SJSA1 (cell line): ENCODE measurements around the gene FOXN1. TPM values are rescaled to one million over a fixed set of nuclear protein-coding genes. Genes with fewer than 3 reads are reported as not detected.

ENCODE experiments used
- DNase-seq, 2 experiments: peaks; one replicate each; pipeline ENCODE4 v3.0.0-alpha.2; 2015 to 2020; ENCODE audit warnings: low spot score in 2 of 2, low read depth in 1 of 2
- H3K27ac ChIP-seq: fragments of 250-450 bp; sonication (Bioruptor Pico); 2 replicates; pipeline ENCODE4 v1.5.1; 2020; ENCODE audit warnings: mild to moderate bottlenecking, moderate library complexity
- H3K27me3 ChIP-seq: fragments of 250-450 bp; sonication (Bioruptor Pico); replicated peaks from 2 replicates; pipeline ENCODE4 v1.5.1; 2020; ENCODE audit warnings: mild to moderate bottlenecking, moderate library complexity
- H3K36me3 ChIP-seq: fragments of 250-450 bp; sonication (Bioruptor Pico); 2 replicates; pipeline ENCODE4 v1.5.1; 2020; ENCODE audit warnings: mild to moderate bottlenecking
- H3K4me1 ChIP-seq: fragments of 250-450 bp; sonication (Bioruptor Pico); replicated peaks from 2 replicates; pipeline ENCODE4 v1.6.1; 2021; ENCODE audit warnings: mild to moderate bottlenecking
- H3K4me3 ChIP-seq: fragments of 250-450 bp; sonication (Bioruptor Pico); 2 replicates; pipeline ENCODE4 v1.5.1; 2020; ENCODE audit warnings: mild to moderate bottlenecking
- H3K9me3 ChIP-seq: fragments of 250-450 bp; sonication (Bioruptor Pico); replicated peaks from 2 replicates; pipeline ENCODE4 v1.5.1; 2020; ENCODE audit warnings: mild to moderate bottlenecking
- total RNA-seq: library from RNA; depleted of rRNA; stranded (reverse); fragments of >200 nt; shearing (Covaris generic); gene quantifications from 2 replicates; pipeline ENCODE4 v1.2.3, GENCODE V29; 2014

The FOXN1 gene
- total RNA-seq, 1 experiment from 2014 or later: not detected

DNA sequence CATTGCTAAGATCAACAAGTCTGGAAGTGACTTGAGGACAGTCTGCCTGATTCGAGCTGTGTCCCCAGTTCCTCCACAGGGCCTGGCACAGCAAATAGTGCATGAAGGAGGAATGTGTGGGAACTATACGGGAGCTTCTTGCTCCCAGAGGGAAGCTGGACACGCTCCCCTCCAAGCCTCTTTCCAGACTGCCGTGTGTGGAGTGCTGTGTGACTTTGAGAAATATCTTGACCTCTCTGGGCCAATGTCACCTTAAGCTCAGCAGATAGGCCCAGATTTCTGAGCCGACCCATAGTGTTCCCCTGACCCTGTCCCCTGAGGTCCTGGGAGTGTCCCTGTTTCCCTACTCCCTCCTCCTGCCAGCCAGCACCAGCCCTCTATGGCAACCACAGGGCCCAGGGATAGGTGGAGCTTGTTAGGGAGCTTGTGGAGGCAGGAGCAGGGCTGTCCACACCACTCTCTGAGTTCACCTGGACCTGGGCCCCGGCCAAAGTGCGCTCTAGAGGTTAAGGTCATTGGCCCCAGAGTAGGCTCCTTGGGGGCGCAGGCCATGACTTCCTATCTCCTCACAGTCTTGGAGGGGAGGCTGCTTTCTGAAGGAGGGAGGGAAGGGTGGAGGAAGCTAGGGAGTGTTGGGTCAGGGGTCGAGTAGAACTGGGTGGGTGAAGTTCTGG lies 6.3 kb upstream of the FOXN1 start:
- Histone ChIP-seq H3K4me1 (no peaks in the 10 kb centered on the region), H3K27ac (no peak overlapping the region), H3K27me3 (peaks cover 22% of the 10 kb centered on the region), H3K4me3 (no peak overlapping the region), H3K36me3 (no peaks in the 10 kb centered on the region), H3K9me3 (no peaks in the 10 kb centered on the region)
- no peak for DNase-seq

DNA sequence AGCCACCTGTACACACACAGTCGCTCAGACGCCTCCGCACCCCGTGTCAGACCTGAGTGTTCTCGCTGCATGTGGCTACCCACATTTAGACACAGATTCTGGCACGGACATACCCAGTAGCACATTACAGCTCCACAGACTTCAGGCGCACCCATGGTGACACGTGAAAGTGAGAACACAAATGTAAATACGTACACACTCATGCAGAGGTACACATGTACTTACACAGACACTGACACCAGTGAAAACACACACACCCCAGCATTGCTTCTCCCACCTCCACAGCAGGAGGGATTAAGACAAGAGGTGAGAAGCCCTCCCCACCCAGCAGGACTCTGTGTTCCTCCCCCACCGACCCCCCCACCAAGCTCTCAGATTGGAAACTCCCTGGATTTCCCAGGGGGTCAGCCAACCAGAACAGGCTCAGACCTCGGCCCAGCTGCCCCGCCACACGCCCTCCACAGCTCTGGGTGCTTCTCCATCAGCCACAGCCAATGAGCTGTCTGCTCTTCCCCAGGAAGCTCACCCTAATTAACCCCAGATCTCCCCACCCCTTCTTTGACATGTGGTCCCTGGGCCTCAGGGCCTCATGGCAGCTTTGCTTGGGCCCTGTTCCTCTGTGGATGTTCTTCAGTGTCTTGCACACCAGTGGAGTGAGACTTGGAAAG lies 5.3 kb upstream of the FOXN1 start:
- H3K9me3 ChIP-seq: no peaks in the 10 kb centered on the region
- no peak for DNase-seq
- H3K4me1 ChIP-seq: no peaks in the 10 kb centered on the region
- no peak overlapping the region for H3K4me3 ChIP-seq
- H3K27me3 ChIP-seq: peaks cover 25% of the 10 kb centered on the region
- no peak overlapping the region for H3K27ac ChIP-seq
- no peaks in the 10 kb centered on the region for H3K36me3 ChIP-seq

DNA sequence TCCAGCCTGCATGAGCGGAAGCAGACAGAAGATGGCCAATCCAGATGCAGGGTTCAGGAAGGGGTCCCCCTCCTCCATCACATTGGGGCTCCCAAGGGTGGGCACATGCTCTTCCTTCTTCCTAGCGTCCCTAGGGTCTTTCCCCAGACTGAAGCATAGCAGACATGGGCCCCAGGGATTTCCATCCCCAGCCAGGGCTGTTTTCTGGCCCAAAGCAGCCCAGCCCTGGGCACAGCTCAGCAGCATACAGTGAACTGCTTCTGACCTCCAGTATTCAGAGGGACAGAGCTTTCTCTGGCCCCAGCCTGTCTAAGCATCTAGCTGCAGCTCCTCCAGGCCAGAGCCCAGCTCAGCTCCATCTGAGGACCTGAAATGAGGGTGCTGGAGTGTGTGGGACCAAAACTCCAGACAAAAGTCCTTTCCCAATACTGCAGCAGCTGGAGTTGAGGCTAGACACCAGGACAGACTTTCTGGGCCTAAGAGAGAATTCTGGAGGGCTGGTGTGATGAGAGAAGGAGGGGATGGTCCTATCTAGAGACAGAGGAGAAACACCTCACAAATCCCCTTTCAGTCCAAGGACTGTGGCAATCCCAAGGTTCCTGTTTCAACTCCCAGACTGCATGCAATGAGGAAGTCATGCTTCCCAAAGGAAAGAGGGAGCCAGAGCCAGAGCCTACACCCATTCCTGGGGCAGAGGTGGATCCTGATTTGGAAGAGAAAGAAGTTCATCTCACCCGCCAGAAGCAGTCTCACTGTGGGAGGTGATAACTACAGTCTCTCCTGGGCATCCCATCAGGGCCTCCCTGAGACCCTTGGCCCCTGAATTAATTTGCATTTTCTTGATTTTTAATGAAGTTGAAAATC lies 4.5 kb upstream of the FOXN1 start:
- no peak overlapping the region for H3K4me3 ChIP-seq
- H3K9me3 ChIP-seq: no peaks in the 10 kb centered on the region
- no peaks in the 10 kb centered on the region for H3K4me1 ChIP-seq
- no peak overlapping the region for H3K27ac ChIP-seq
- no peaks in the 10 kb centered on the region for H3K36me3 ChIP-seq
- H3K27me3 ChIP-seq: peaks cover 31% of the 10 kb centered on the region
- DNase-seq: no peak

DNA sequence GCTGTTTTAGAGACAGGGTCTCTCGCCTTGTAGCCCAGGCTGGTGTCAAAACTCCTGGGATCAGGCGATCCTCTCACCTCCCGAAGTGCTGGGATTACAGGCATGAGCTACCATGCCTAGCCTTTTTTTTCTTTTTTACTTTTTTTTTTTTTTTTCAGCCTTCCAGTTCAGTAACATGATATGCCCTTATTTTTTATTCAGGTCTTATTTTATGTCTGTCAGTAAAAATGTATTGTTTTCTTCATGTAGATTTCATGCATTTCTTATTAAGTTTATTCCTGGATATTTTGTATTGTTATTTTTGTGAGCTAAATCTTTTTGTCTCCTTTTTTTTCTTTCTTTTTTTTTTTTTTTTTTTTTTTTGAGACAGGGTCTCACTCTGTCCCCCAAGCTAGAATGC lies 2.7 kb upstream of the FOXN1 start:
- Histone ChIP-seq H3K27me3 (peaks cover 48% of the 10 kb centered on the region), H3K27ac (no peak overlapping the region), H3K9me3 (no peaks in the 10 kb centered on the region), H3K4me3 (no peak overlapping the region), H3K4me1 (no peaks in the 10 kb centered on the region), H3K36me3 (no peaks in the 10 kb centered on the region)
- no peak for DNase-seq

DNA sequence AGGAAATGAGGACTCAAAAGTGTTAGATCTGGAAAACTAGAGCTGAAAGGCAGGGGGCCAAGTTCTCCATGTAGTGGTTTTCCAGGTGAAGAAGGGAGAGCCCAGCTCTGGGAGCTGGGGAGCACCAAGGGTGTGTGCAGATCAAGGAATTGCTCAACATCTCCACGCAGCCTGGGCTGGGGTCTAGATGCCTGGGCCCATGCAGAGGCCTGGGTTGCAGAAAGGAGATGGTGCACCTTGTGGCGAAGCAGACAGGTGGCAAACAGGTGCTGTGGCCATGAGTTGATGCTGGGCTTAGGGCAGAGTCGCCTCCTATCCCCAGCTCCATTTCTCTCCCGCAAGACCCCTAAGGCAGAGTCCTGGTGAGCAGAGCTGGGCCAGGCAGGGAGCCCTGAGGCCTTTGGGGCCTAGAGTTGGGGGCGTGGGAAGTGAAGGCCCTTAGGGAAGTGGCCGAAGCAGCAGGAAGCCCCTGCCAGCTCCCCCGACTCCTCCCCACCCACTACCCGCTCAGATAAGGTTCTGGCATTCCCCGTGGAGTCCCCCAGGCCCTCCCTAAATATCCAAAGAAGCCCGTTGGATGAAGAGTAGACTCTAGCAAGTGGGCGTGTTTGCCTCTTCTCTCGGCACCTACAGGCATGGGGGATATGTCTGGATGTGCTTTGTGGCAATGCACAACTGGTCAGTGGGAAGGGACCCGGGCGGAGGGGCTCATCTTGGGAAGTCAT lies 777 bp downstream of the FOXN1 start:
- Histone ChIP-seq H3K9me3 (no peaks in the 10 kb centered on the region), H3K36me3 (no peaks in the 10 kb centered on the region), H3K27ac (no peak overlapping the region), H3K27me3 (peaks cover 66% of the 10 kb centered on the region), H3K4me1 (no peaks in the 10 kb centered on the region), H3K4me3 (no peak overlapping the region)
- no peak for DNase-seq

DNA sequence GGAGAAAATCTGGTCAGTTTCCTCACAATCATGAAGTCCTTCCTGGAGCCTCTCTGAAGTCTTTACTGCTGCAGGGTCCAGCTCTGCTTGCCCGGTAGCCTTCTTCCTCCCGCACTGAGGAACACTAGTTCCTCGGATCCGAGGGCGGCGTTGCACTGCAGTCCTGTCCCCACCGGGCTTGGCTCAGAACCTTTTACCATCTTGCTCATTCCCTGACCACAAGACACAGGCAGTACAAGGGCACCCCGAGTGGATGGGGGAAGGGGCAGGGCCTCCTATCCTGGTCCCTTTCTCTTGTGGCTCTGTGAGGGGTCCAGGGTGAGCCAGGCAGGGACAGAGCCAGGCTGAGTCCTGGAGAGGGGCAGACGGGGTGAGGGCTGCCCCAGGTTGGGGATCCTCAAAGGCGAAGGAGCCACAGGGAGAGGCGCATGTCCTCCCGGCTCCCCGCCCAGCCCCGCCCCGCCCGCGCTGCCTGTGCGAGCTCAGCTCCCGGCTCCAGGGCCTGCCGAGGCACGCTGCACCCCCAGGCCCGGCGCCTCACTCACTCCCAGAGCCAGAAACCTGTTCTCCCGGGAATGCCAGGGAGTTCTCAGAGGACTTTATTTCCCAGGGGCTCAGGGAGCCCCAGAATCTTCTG lies 1.5 kb downstream of the FOXN1 start:
- Histone ChIP-seq H3K36me3 (no peaks in the 10 kb centered on the region), H3K9me3 (no peaks in the 10 kb centered on the region), H3K4me1 (no peaks in the 10 kb centered on the region), H3K4me3 (no peak overlapping the region), H3K27ac (no peak overlapping the region), H3K27me3 (peaks cover 67% of the 10 kb centered on the region)
- DNase-seq: no peak

DNA sequence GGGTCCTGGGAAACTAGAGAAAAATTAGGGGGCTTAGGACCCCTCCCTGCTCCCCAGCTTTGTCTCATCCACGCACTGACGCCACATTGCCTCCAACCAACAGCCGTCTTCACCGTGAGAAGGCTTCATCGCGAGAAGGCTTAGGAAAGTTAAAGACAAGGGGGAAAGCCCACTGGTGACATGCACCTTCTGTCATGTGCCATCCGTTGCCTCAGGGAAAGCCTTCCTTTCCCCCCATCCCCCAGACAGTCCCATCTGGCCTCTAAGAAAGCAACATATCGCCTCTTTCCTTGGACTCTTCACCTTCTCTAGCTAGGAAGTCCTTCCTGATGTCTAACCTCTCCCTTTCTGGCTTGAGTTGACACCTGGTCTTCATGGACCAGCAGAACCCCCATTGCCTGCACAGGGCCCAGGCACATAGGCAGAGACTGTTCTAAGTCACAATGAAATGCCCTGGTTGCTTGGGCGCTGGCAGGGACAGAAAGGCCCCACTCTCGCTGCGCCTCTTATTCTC lies 2.1 kb downstream of the FOXN1 start:
- no peaks in the 10 kb centered on the region for H3K9me3 ChIP-seq
- H3K27ac ChIP-seq: no peak overlapping the region
- H3K36me3 ChIP-seq: no peaks in the 10 kb centered on the region
- H3K4me1 ChIP-seq: no peaks in the 10 kb centered on the region
- H3K4me3 ChIP-seq: no peak overlapping the region
- no peak for DNase-seq
- peaks cover 66% of the 10 kb centered on the region for H3K27me3 ChIP-seq

DNA sequence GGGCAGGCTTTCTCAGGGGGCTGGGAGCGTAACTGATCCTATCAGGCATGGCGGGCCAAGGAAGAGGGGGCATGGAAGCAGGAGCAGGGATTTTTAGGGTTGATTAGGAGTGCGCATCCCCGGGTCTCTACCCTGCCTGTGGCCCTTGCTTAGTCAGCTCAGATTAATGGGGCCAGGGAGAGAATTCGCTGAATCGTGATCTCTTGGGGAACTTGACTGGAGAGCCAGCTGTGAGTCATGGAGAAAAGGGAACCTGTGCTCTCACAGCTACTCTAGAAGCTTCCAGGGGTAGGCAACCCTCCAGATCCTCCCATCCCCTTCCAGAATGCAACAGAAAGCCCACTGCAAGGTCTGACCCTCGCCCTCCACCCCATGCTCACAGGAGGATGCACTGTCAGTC lies 3.6 kb downstream of the FOXN1 start:
- H3K27me3 ChIP-seq: peaks cover 62% of the 10 kb centered on the region
- H3K27ac ChIP-seq: no peak overlapping the region
- H3K9me3 ChIP-seq: no peaks in the 10 kb centered on the region
- H3K4me3 ChIP-seq: no peak overlapping the region
- H3K4me1 ChIP-seq: no peaks in the 10 kb centered on the region
- H3K36me3 ChIP-seq: no peaks in the 10 kb centered on the region
- DNase-seq: no peak

DNA sequence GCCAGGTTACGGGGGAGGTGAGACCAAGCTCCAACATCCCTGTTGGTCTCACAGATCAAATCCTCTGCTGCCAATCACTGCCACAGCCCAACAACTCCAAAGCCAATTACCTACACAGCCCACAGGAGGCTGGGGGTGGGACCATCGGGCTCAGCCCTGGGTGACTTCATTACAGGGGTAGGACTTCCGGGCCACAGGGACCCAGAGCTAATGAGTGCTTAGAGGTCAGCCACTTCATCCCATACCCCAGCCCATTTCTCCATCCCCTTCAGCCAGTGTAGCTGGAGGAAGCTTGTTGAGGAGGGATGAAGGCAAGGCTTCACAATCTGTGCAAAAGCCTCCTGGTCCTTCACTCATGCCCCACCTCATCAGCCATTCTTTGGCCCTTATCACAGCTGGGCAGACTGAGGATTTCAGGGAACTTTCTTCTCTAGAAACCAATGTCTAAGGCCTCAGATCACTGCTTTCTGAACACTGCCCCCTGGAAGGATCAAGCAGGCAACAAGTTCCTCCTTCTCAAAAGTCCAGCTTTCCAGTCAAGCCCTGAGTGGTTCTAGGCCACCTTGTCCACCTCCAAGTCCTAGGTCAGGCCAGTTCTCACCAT lies 5.8 kb downstream of the FOXN1 start:
- H3K27me3 ChIP-seq: peaks cover 50% of the 10 kb centered on the region

DNA sequence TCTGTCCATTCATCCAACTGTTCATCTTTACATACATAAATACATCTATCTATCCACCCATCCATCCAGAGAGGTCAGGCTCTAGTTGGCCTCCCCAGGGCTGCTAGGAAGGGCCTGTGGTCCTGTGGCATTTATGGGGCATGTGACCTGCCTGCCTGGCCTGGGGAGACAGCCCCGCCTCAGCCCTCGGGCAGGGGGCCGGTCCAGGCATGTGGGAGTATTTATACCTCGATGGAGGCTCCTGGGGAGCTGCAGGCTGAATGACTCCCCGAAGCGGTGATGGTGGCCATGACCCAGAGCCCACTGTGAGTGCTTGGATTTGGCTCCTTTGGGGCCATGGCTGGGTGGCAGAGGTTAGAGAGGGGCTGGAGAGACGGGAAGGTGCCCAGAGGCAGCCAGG lies 7.3 kb downstream of the FOXN1 start:
- Histone ChIP-seq H3K4me3 (no peak overlapping the region), H3K36me3 (no peaks in the 10 kb centered on the region), H3K9me3 (no peaks in the 10 kb centered on the region), H3K4me1 (no peaks in the 10 kb centered on the region), H3K27ac (no peak overlapping the region), H3K27me3 (peaks cover 35% of the 10 kb centered on the region)
- no peak for DNase-seq

More for the DNA sequence above, 5.8 kb downstream of the FOXN1 start:
- H3K27ac ChIP-seq: no peak overlapping the region
- H3K9me3 ChIP-seq: no peaks in the 10 kb centered on the region
- H3K4me3 ChIP-seq: no peak overlapping the region
- no peaks in the 10 kb centered on the region for H3K4me1 ChIP-seq
- no peaks in the 10 kb centered on the region for H3K36me3 ChIP-seq
- DNase-seq: no peak

DNA sequence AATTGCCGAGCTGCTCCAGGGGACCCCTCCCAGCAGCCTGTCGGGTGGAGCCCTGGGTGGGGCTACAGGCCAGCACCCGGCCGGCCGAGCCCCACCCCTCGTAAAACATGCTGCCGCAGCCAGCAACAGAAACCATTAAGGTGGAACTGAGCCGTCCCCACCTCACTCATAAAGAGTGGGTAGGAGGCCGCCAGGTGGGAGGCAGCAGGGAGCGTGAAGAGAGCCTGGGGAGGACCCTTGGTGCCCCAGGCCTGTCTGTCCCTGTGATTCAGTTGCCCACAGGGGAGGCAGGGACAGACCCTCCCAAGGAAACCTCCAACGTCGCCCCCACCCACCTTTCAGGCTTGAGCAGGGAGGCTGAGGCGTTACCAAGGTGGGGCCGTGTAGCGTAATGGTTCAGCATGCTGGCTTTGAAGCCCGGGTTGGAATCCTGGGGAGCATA lies 8.4 kb downstream of the FOXN1 start:
- Histone ChIP-seq H3K27me3 (peaks cover 28% of the 10 kb centered on the region), H3K4me1 (no peaks in the 10 kb centered on the region), H3K4me3 (no peak overlapping the region), H3K36me3 (no peaks in the 10 kb centered on the region), H3K9me3 (no peaks in the 10 kb centered on the region), H3K27ac (no peak overlapping the region)
- no peak for DNase-seq

DNA sequence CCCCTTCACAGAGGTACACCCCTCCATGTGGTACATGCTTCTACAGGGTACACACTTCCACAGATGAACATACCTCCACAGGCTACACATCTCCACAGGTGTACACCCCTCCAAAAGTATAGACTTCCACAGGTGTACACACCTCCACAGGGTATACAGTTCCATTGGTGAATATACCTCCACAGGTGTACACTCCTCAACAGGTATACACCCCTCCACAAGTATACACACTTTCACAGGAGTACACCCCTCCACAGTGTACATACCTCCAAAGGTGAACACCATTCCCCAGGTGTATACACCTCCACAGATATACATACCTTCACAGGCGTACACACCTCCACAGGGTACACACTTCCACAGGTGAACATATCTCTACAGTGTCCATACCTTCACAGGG lies 9.4 kb downstream of the FOXN1 start:
- DNase-seq: no peak

DNA sequence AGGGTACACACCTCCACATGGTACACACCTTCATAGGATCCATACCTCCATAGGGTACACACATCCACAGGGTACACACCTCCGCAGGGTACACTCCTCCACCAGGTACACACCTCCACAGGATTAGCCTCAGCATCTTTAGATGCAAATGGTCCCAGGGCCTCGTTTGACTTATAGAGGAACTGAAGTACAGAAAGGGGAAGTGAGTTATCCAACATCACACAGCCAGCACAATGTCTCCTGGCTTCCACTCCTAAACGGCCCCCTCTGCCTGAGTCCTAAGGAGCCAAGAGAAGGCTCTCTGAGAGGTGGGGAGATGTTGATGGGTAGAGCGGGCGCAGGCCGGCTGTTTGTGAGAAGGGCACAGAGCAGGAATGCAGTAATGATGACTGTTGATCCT lies 12.0 kb downstream of the FOXN1 start:
- H3K9me3 ChIP-seq: no peaks in the 10 kb centered on the region
- no peaks in the 10 kb centered on the region for H3K4me1 ChIP-seq
- peaks cover 6% of the 10 kb centered on the region; the same call in 1 of the 2 replicates for H3K27me3 ChIP-seq
- H3K36me3 ChIP-seq: no peaks in the 10 kb centered on the region
- H3K27ac ChIP-seq: no peak overlapping the region
- no peak for DNase-seq
- H3K4me3 ChIP-seq: no peak overlapping the region

More for the DNA sequence above, 9.4 kb downstream of the FOXN1 start:
- no peaks in the 10 kb centered on the region for H3K4me1 ChIP-seq
- H3K9me3 ChIP-seq: no peaks in the 10 kb centered on the region
- no peak overlapping the region for H3K4me3 ChIP-seq
- H3K36me3 ChIP-seq: no peaks in the 10 kb centered on the region
- no peak overlapping the region for H3K27ac ChIP-seq
- H3K27me3 ChIP-seq: peaks cover 23% of the 10 kb centered on the region
